ENCODE measurements around the gene FAM131A.
"Not testable (repeated sequence)": the region's sequence is repeated elsewhere in the genome, so short reads cannot be mapped to it uniquely, and the experiment has no call there.

Gene FAM131A

GRCh38 chr3:184327171-184327570 lies 10.2 kb upstream of the FAM131A start:
- peaks cover 56% of the 10 kb centered on the region for H3K4me1 Mint-ChIP-seq (ENCODE audit: low read depth)
- H3K27me3 Mint-ChIP-seq: no peaks in the 10 kb centered on the region
- H3K27ac Mint-ChIP-seq: peak overlapping the region; percentile 31
- H3K36me3 Mint-ChIP-seq (ENCODE audit: low read depth): peaks cover 94% of the 10 kb centered on the region
- H3K4me3 Mint-ChIP-seq: no peak overlapping the region
- H3K9me3 Mint-ChIP-seq: no peaks in the 10 kb centered on the region

DNA sequence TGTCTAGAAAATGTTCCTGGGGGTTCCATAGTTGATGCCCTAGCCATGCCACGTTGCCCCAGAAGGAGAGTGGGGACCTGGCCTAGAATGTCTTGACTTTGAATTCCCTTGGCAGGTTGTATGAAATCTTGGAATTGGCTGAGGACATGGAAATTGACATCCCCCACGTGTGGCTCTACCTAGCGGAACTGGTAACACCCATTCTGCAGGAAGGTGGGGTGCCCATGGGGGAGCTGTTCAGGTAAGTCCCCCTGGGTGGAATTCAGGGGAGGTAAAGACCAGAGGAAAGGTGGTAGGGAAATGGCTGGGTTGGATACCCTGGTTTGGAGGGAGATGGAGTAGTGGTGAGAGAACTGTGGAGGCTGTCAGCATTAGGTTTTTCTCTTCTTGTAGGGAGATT lies 8.9 kb upstream of the FAM131A start:
- H3K36me3 Mint-ChIP-seq (ENCODE audit: low read depth): peaks cover 94% of the 10 kb centered on the region
- no peaks in the 10 kb centered on the region for H3K27me3 Mint-ChIP-seq
- no peaks in the 10 kb centered on the region for H3K9me3 Mint-ChIP-seq
- H3K27ac Mint-ChIP-seq: peak overlapping the region; percentile 81
- H3K4me1 Mint-ChIP-seq (ENCODE audit: low read depth): peaks cover 62% of the 10 kb centered on the region
- no peak overlapping the region for H3K4me3 Mint-ChIP-seq

DNA sequence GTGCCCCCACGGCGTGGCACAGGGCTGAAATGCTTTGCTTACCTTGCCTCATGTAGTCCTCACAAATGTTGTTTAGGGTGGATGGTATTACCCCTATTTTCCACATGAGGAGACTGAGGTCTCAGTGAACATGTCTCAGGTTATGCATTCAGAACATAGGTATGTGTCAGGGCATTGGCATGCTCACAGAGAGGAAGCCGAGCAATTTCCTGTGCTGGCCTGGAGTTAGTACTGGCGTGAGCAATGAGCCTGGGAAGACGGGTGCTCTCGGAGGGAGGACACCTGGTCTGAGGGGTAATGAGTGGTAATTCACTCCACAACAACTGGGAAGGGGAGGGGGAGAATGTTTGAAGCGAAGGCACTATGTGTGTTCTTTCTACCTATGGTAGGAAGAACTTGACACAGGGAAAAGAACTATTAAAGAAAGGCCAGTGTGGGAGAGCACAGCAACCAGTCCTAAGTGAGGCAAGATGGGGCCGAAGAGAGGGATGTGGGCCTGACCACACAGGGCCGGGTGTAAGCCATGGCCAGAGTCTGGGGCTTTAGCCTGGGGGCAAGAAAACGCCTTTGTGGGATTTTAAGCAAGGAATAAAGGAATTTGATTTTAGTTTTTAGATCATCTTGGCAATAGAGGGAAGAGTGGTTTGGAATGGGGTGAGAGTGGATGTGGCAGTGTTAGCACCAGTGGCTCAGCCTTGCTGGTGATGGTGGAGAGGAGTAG lies 4.9 kb upstream of the FAM131A start:
- H3K27me3 Mint-ChIP-seq: no peaks in the 10 kb centered on the region
- peaks cover 72% of the 10 kb centered on the region for H3K4me1 Mint-ChIP-seq (ENCODE audit: low read depth)
- peaks cover 75% of the 10 kb centered on the region for H3K36me3 Mint-ChIP-seq (ENCODE audit: low read depth)
- no peak overlapping the region for H3K4me3 Mint-ChIP-seq
- H3K9me3 Mint-ChIP-seq: no peaks in the 10 kb centered on the region
- H3K27ac Mint-ChIP-seq: peak overlapping the region; percentile 84

DNA sequence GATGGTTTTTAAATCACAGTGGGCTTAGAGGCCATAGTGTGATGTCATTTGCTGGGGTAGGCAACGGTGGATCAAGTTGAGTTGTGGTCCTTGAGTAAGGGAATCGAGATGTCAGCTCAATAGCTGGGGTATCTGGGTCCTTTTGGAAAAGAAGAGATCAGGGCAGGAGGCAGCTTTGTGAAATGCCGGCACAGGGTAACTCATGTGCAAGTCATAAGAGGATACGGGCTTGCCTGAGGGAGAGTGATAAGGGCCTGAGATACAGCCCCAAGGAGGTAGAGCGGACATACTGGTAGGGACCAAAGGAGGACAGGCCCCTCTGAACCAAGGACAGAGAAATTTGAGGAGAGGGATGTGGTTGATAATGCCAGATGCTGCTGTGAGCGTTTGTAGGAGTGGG lies 4.2 kb upstream of the FAM131A start:
- Mint-ChIP-seq H3K36me3 (ENCODE audit: low read depth) (peaks cover 69% of the 10 kb centered on the region), H3K9me3 (no peaks in the 10 kb centered on the region), H3K4me3 (peak overlapping the region; percentile 17), H3K27me3 (no peaks in the 10 kb centered on the region), H3K27ac (peak overlapping the region; percentile 84), H3K4me1 (ENCODE audit: low read depth) (peaks cover 79% of the 10 kb centered on the region)

GRCh38 chr3:184333700-184334099 lies 3.7 kb upstream of the FAM131A start:
- Mint-ChIP-seq H3K4me3 (peak overlapping the region; percentile 15), H3K9me3 (no peaks in the 10 kb centered on the region), H3K4me1 (ENCODE audit: low read depth) (peaks cover 80% of the 10 kb centered on the region), H3K36me3 (ENCODE audit: low read depth) (peaks cover 65% of the 10 kb centered on the region), H3K27ac (peak overlapping the region; percentile 84), H3K27me3 (no peaks in the 10 kb centered on the region)

DNA sequence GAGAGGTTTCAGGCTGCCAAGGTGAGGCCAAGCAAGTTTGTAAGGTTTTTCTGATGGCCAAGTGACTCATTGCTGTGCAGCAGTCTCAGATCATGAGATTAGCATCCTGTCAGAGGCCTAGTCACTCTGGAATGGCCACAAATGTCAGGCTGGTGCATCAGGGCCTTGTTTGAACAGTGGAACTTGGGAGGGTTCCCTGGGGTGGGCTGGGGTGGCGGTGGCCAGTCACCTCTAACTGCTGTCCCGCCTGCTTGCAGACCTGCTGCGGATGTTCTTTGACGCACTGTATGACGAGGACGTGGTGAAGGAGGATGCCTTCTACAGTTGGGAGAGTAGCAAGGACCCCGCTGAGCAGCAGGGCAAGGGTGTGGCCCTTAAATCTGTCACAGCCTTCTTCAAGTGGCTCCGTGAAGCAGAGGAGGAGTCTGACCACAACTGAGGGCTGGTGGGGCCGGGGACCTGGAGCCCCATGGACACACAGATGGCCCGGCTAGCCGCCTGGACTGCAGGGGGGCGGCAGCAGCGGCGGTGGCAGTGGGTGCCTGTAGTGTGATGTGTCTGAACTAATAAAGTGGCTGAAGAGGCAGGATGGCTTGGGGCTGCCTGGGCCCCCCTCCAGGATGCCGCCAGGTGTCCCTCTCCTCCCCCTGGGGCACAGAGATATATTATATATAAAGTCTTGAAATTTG lies 2.8 kb upstream of the FAM131A start:
- H3K27me3 Mint-ChIP-seq: no peaks in the 10 kb centered on the region
- peaks cover 55% of the 10 kb centered on the region for H3K36me3 Mint-ChIP-seq (ENCODE audit: low read depth)

DNA sequence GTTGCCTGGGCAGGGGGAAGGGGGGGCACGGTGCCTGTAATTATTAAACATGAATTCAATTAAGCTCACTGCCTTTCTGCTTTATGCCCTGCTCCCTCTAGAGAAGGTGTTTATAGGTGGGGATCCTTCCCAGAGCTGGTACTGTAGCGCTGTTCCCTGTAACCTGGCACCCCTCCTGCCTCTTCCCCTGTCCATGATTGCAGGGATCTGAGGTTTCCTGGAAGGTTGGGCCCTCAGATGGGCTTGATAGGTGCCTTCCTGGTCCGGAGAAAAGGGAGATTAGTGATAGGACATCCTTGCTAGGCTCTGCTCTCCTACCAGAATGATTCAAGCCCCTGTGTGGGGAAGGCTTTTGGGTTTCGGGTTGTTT lies 2.1 kb upstream of the FAM131A start:
- H3K9me3 Mint-ChIP-seq: no peaks in the 10 kb centered on the region
- peak overlapping the region; percentile 88 for H3K27ac Mint-ChIP-seq
- peak overlapping the region; percentile 88 for H3K4me3 Mint-ChIP-seq
- H3K36me3 Mint-ChIP-seq (ENCODE audit: low read depth): peaks cover 50% of the 10 kb centered on the region
- H3K27me3 Mint-ChIP-seq: no peaks in the 10 kb centered on the region
- peaks cover 70% of the 10 kb centered on the region for H3K4me1 Mint-ChIP-seq (ENCODE audit: low read depth)

More for the DNA sequence above, 2.8 kb upstream of the FAM131A start:
- Mint-ChIP-seq H3K27ac (peak overlapping the region; percentile 96), H3K4me1 (ENCODE audit: low read depth) (peaks cover 74% of the 10 kb centered on the region), H3K9me3 (no peaks in the 10 kb centered on the region), H3K4me3 (peak overlapping the region; percentile 60)

- Mint-ChIP-seq H3K27ac (peak overlapping the region; percentile 88), H3K27me3 (no peaks in the 10 kb centered on the region), H3K4me1 (ENCODE audit: low read depth) (peaks cover 66% of the 10 kb centered on the region), H3K4me3 (peak overlapping the region; percentile 88), H3K36me3 (ENCODE audit: low read depth) (peaks cover 45% of the 10 kb centered on the region), H3K9me3 (no peaks in the 10 kb centered on the region)
Observed at GRCh38 chr3:184335661-184336546, 1.5 kb upstream of the FAM131A start.

DNA sequence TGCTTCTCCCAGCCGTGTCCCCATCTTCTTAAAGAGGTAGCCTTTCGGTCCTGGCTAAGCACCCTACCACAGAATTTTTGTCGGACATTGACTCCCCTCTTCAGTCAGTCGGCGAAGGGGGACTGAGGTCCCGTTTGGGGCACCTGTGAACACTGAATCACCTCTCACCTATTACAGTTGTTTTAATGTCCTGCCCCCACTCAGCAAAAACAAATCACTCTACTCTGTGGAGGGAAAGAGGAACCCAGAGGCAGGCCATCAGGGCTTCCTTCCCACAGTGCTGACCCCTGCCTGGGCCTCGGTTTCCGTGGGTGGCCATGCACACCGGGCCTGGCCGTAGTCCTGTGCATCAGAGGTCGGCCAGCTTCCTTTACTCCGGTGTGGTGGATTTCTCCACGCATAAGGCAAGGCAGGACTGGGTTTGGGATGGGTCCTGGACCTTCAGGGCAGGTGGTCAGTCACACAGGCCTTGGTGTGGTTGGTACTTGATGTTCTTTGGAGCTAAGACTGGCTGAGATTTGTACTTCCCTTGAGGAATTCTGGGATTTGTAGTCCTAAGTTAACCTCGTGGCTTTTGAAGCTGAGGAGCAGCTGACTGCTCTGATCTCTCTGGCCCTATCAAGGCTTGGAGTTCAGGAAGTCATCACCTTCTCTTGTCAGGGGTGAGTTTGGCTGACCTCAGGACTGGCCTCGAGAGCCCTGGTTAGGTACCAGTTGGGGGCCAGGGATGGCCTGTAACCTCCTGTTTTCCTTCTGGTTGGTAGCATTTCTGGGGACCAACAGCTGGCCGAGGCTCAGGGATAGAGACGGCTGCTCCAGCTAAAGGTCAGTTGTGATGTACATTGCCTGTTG lies 627 bp upstream of the FAM131A start:
- H3K4me3 Mint-ChIP-seq: peak overlapping the region; percentile 88
- peaks cover 36% of the 10 kb centered on the region for H3K36me3 Mint-ChIP-seq (ENCODE audit: low read depth)
- H3K9me3 Mint-ChIP-seq: no peaks in the 10 kb centered on the region
- H3K27ac Mint-ChIP-seq: peak overlapping the region; percentile 81
- peaks cover 57% of the 10 kb centered on the region for H3K4me1 Mint-ChIP-seq (ENCODE audit: low read depth)
- no peaks in the 10 kb centered on the region for H3K27me3 Mint-ChIP-seq

DNA sequence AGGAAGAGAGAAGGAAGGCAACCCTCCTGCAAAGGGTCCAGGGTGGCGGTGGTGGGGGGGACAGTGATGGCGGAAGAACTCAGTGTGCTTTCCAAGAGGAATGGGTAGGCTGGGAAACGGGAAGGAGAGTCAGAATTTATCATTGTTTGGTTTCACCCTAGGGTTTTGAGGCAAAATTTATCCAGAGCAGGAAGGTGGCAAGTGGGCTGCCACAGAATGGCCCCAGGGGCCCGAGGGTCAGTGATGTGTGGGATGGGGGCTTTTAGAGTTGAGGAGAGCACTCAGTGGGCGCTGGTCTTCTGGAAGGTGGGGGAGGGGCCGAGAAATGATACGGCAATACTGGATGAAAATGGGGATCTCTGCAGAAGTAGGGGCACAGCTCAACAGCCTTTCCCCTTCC lies 581 bp downstream of the FAM131A start:
- Mint-ChIP-seq H3K9me3 (no peaks in the 10 kb centered on the region), H3K27me3 (no peaks in the 10 kb centered on the region), H3K36me3 (ENCODE audit: low read depth) (peaks cover 24% of the 10 kb centered on the region), H3K4me3 (no peak overlapping the region), H3K4me1 (ENCODE audit: low read depth) (peaks cover 45% of the 10 kb centered on the region), H3K27ac (no peak overlapping the region)

DNA sequence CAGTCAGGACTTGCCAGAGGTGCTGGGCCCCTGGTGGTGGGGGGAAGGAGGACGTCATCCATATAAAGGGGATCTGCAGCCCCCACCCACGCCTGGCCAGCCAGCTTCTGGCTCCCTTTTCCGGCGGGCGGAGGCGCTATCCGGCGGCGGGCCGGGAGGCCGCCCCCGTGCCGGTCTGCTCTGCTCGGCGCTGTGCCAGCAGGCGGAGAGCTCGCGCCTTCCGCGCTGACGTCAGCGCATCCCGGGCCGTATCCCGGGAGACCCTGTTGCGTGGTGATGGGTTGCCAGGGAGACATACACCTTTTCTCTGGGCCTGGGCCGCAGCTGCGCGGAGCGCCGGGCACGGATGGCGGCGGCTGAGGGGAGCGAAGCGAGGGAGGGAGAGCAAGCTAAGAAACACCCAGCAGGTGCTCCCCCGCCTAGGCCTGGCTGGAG lies 1.1 kb downstream of the FAM131A start:
- H3K4me3 Mint-ChIP-seq: no peak overlapping the region
- H3K9me3 Mint-ChIP-seq: no peaks in the 10 kb centered on the region
- H3K4me1 Mint-ChIP-seq (ENCODE audit: low read depth): peaks cover 40% of the 10 kb centered on the region
- peaks cover 18% of the 10 kb centered on the region for H3K36me3 Mint-ChIP-seq (ENCODE audit: low read depth)
- H3K27me3 Mint-ChIP-seq: no peaks in the 10 kb centered on the region
- H3K27ac Mint-ChIP-seq: no peak overlapping the region

DNA sequence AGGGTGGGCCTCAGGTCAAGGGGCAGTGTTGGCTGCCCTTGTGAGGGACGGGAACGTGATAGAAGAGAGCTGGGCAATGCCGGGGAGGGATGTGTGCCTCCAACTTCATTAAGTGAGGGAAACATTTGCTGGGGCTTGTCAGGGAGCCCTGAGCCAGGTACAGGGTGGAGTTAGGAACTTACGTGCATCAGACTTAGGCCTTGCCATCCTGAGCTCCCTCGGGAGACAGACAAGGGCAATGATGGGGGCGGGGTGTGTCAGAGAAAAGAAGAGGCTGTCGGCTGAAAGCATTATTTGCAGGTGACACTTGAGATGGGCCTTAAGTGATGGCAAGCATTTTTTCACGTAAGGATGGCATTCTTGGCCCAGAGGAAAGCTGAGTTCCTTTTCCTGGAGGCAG lies 1.6 kb downstream of the FAM131A start:
- no peak overlapping the region for H3K27ac Mint-ChIP-seq
- peaks cover 14% of the 10 kb centered on the region for H3K36me3 Mint-ChIP-seq (ENCODE audit: low read depth)
- H3K9me3 Mint-ChIP-seq: no peaks in the 10 kb centered on the region
- peaks cover 35% of the 10 kb centered on the region for H3K4me1 Mint-ChIP-seq (ENCODE audit: low read depth)
- no peak overlapping the region for H3K4me3 Mint-ChIP-seq
- H3K27me3 Mint-ChIP-seq: no peaks in the 10 kb centered on the region

- H3K27ac Mint-ChIP-seq; H3K9me3 Mint-ChIP-seq; H3K27me3 Mint-ChIP-seq; H3K4me3 Mint-ChIP-seq; H3K36me3 Mint-ChIP-seq (ENCODE audit: low read depth): not testable (repeated sequence)
- peaks cover 29% of the 10 kb centered on the region for H3K4me1 Mint-ChIP-seq (ENCODE audit: low read depth)
Observed at GRCh38 chr3:184339451-184340135, 2.2 kb downstream of the FAM131A start.

DNA sequence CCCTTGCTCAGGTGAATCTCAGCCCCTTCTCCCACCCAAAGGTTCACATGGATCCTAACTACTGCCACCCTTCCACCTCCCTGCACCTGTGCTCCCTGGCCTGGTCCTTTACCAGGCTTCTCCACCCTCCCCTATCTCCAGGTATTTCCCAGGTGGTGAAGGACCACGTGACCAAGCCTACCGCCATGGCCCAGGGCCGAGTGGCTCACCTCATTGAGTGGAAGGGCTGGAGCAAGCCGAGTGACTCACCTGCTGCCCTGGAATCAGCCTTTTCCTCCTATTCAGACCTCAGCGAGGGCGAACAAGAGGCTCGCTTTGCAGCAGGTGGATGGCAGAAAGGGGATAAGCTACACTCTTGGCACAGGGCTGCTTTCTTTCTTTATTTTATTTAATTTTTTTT lies 4.5 kb downstream of the FAM131A start:
- H3K4me3 Mint-ChIP-seq: no peak overlapping the region
- H3K27ac Mint-ChIP-seq: no peak overlapping the region
- no peaks in the 10 kb centered on the region for H3K27me3 Mint-ChIP-seq
- H3K4me1 Mint-ChIP-seq (ENCODE audit: low read depth): peaks cover 12% of the 10 kb centered on the region
- H3K9me3 Mint-ChIP-seq: no peaks in the 10 kb centered on the region
- peaks cover 3% of the 10 kb centered on the region for H3K36me3 Mint-ChIP-seq (ENCODE audit: low read depth)
